Peyer's patch (tissue), 4 donors: ENCODE data around the gene PARVA.

ENCODE experiments used
- CTCF ChIP-seq, 6 experiments: fragments of 450-650 bp in 4 of 6; fragments of 200-600 bp in 2 of 6; sonication (generic) in 1 of 6; IDR thresholded peaks; one replicate each; pipeline ENCODE4 v1.5.1; 2017 to 2019; ENCODE audit warnings: antibody characterized with exemption in 6 of 6, mild to moderate bottlenecking in 3 of 6, moderate library complexity in 1 of 6
- POLR2A ChIP-seq, 2 donors: fragments of 450-650 bp; IDR thresholded peaks; one replicate each; pipeline ENCODE4 v1.5.1; 2017; ENCODE audit warnings: antibody characterized with exemption in 2 of 2, mild to moderate bottlenecking in 2 of 2, moderate library complexity in 2 of 2

GRCh38 chr11:12474871-12475270 is 97.5 kb downstream of the PARVA start:
- TF ChIP-seq CTCF (IDR thresholded peaks at IDR 0.05) (no peak), POLR2A (IDR thresholded peaks at IDR 0.05) (no peak)
